Hepatic stellate cell (primary cell): ENCODE measurements around the gene GREM2.

ENCODE experiments used
- DNase-seq: peaks from one replicate; pipeline ENCODE4 v3.0.0; 2011; ENCODE audit warnings: low spot score

Gene GREM2

GRCh38 chr1:240455228-240455821 lies 156.6 kb downstream of the GREM2 start:
- no peak for DNase-seq

DNA sequence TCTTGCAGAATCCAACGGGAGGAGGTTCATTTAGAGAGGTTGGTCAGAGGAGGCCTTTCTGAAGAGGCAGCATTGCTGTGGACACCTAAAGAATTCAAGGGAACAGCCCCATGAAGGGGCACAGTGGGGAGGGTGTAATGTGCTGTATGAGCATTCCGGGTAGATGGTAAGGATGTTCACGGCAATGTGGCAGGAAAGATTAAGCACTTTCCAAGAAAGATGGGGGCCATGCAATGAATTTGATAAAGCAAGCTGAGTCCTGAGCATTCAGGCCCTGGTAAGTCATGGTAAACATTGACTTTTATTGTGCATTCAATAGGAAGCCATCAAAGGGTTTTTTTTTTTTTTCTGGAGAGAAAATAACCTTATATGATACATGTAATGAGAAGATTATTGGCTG lies 166.6 kb downstream of the GREM2 start:
- DNase-seq = no peak

DNA sequence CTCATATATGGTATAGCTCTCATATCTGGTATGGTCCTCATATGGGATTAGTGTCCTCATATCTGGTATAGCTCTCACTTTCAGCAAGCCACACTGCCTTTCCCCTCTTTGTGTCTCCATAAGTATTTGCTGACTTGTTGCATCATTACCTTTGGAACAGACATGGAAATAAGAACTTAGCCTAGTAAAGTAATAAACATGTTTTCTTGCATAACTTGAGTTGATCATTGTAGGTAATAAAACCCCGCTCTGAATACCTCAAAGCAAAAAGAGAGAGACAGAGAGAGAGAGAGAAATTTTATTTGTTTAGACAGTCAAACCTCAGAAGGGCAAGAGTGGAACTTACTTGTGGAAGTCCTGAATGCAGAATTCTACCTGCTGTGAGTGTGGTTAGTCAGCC lies 170.3 kb downstream of the GREM2 start:
- no peak for DNase-seq
